ENCODE measurements around the gene COPS8.

COPS8 gene

GRCh38 chr2:237085248-237086221 is at the start of gene COPS8:
COPS8 (plus strand) TSS chr2:237085889; CDS start chr2:237085965, 76 bp downstream.
- peak; percentile 83 for DNase-seq

- no peak for DNase-seq
These were observed 46.2 kb upstream of the COPS8 start for GRCh38 chr2:237039301-237040031.

GRCh38 chr2:237041231-237041630 is 44.5 kb upstream of the COPS8 start:
- DNase-seq, result no peak

GRCh38 chr2:237042101-237042500 is 43.6 kb upstream of the COPS8 start:
- DNase-seq, result no peak

- peak; percentile 62 for DNase-seq
These were observed 41.8 kb upstream of the COPS8 start for GRCh38 chr2:237043866-237044265.

- no peak for DNase-seq
These were observed 41.4 kb upstream of the COPS8 start for GRCh38 chr2:237044281-237044680.

- no peak for DNase-seq
These were observed 40.2 kb upstream of the COPS8 start for GRCh38 chr2:237045449-237045848.

- no peak for DNase-seq
These were observed 37.1 kb upstream of the COPS8 start for GRCh38 chr2:237048595-237048994.

GRCh38 chr2:237051861-237052260 is 33.8 kb upstream of the COPS8 start:
- DNase-seq, result no peak

GRCh38 chr2:237053066-237053465 is 32.6 kb upstream of the COPS8 start:
- no peak for DNase-seq

- no peak for DNase-seq
These were observed 30.1 kb upstream of the COPS8 start for GRCh38 chr2:237055386-237056100.

- DNase-seq, result no peak
These were observed 29.3 kb upstream of the COPS8 start for GRCh38 chr2:237056287-237056875.

GRCh38 chr2:237057107-237057506 is 28.6 kb upstream of the COPS8 start:
- no peak for DNase-seq

- no peak for DNase-seq
These were observed 27.8 kb upstream of the COPS8 start for GRCh38 chr2:237057893-237058300.

GRCh38 chr2:237058423-237058822 is 27.3 kb upstream of the COPS8 start:
- no peak for DNase-seq

- no peak for DNase-seq
These were observed 26.4 kb upstream of the COPS8 start for GRCh38 chr2:237059155-237059875.

GRCh38 chr2:237060534-237061312 is 25.0 kb upstream of the COPS8 start:
- peak; percentile 47 for DNase-seq

GRCh38 chr2:237061356-237061755 is 24.3 kb upstream of the COPS8 start:
- DNase-seq, result no peak

GRCh38 chr2:237062585-237062984 is 23.1 kb upstream of the COPS8 start:
- no peak for DNase-seq

- DNase-seq, result no peak
These were observed 21.3 kb upstream of the COPS8 start for GRCh38 chr2:237064203-237065070.

Measured in NCI-H748 treated with DMSO at 0.1 percent for 48 hours (cell line).